ENCODE data around the gene TUBAL3. TPM values are rescaled to one million over a fixed set of nuclear protein-coding genes. Genes with fewer than 3 reads are reported as not detected.
"Not testable (repeated sequence)": the region's sequence is repeated elsewhere in the genome, so short reads cannot be mapped to it uniquely, and the experiment has no call there.

The TUBAL3 gene
- total and polyA plus RNA-seq, 12 donors: not detected

DNA sequence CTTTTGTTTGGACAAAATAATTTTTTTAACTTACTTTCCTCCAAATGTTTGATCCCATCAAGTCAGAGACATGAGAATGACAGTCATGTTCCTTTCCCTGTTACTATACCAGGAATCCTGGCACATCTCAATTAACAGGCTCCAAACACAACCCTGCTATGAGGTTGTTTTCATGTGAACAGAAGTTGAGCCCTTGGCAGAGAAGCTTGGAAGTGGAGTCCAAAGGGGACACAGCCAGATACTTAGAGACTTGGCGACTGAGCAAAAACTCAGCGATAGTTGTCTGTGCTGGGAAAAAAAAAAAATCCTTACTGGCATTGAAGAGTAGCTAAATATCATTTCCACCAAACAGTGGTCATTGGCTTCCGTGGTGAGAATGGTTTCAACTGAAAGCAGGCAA is 12.8 kb downstream of the TUBAL3 start:
- Histone ChIP-seq H3K9me3 (replicated peaks in 1 of 3) (peaks cover 0 to 18% (median 12%) of the 10 kb centered on the region in 3 donors), H3K4me1 (replicated peaks in 1 of 2) (no peaks in the 10 kb centered on the region), H3K27me3 (no peaks in the 10 kb centered on the region), H3K36me3 (replicated peaks in 1 of 2) (no peaks in the 10 kb centered on the region), H3K27ac (no peak overlapping the region), H3K4me3 (no peak overlapping the region)
- WGBS, 4 donors: 86 to 94% (median 88%) methylated on average over 3 of the region's 3 CpGs
- intact Hi-C loops (cut with DNase I): no loop called here
- DNase-seq: no peak
- no peak for TF ChIP-seq POLR2A (IDR thresholded peaks at IDR 0.05)
- no peak for TF ChIP-seq CTCF (IDR thresholded peaks at IDR 0.05)

DNA sequence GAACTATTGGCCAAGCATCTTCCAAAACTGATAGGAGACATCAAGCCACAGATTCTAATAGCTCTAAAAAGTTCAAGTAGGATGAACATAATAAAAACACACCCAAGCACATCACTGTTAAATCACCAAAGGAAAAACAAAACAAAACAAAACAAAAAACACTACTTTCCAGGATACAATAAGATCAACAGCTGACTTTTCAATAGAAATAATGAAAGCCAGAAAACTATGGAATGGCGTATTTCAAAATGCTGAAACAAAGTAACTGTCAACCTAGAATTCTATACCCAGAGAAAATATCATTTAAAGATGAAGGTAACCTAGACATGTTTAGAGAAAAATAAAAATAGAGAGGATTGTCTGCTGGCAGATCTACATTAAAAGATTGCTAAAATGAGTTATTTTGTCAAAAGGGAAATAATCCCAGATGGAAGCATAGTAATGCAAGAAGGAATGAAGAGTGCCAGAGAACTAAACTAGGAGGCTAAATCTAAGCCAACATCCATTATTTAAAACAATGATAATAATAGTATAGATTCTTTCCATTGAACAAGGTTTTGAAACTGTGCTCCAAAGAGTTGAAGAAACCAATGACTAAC is 13.9 kb downstream of the TUBAL3 start:
- Histone ChIP-seq H3K36me3 (replicated peaks in 1 of 2) (no peaks in the 10 kb centered on the region), H3K27ac (no peak overlapping the region), H3K9me3 (replicated peaks in 1 of 3) (peaks cover 0 to 18% (median 12%) of the 10 kb centered on the region in 3 donors), H3K27me3 (no peaks in the 10 kb centered on the region), H3K4me3 (no peak overlapping the region), H3K4me1 (replicated peaks in 1 of 2) (no peaks in the 10 kb centered on the region)
- 81 to 94% (median 89%) methylated on average over 1 of the region's 1 CpG for WGBS, 4 donors
- TF ChIP-seq CTCF (IDR thresholded peaks at IDR 0.05): no peak
- DNase-seq: no peak
- intact Hi-C loops (cut with DNase I): no loop called here

- no peak for TF ChIP-seq CTCF (IDR thresholded peaks at IDR 0.05)
- TF ChIP-seq POLR2A (IDR thresholded peaks at IDR 0.05): no peak
- no peaks in the 10 kb centered on the region for H3K4me1 ChIP-seq (replicated peaks in 1 of 2)
- no peaks in the 10 kb centered on the region for H3K36me3 ChIP-seq (replicated peaks in 1 of 2)
- DNase-seq: no peak
- no peaks in the 10 kb centered on the region for H3K27me3 ChIP-seq
- no peak overlapping the region for H3K27ac ChIP-seq
- intact Hi-C loops (cut with DNase I): loop anchor here in 1 of 2 donors (10.0 kb wide), 1 partner anchor 542 kb away; no protein-coding TSS in a partner anchor
- WGBS, 4 donors: 76 to 82% (median 80%) methylated on average over 5 of the region's 5 CpGs
- peaks cover 0 to 18% (median 12%) of the 10 kb centered on the region in 3 donors for H3K9me3 ChIP-seq (replicated peaks in 1 of 3)
- H3K4me3 ChIP-seq: no peak overlapping the region
Observed at GRCh38 chr10:5387169-5387568, 17.5 kb downstream of the TUBAL3 start.

- H3K27me3 ChIP-seq: no peaks in the 10 kb centered on the region
- no peak overlapping the region for H3K27ac ChIP-seq
- intact Hi-C loops (cut with DNase I): loop anchor here in 1 of 2 donors (10.0 kb wide), 1 partner anchor 540 kb away; no protein-coding TSS in a partner anchor
- H3K4me1 ChIP-seq (replicated peaks in 1 of 2): no peaks in the 10 kb centered on the region
- H3K36me3 ChIP-seq (replicated peaks in 1 of 2): no peaks in the 10 kb centered on the region
- H3K4me3 ChIP-seq: no peak overlapping the region
- no peak for TF ChIP-seq POLR2A (IDR thresholded peaks at IDR 0.05)
- no peak for DNase-seq
- peaks cover 0 to 9% (median 0%) of the 10 kb centered on the region in 3 donors for H3K9me3 ChIP-seq (replicated peaks in 1 of 3)
- WGBS, 4 donors: 60 to 84% (median 82%) methylated on average over 2 of the region's 2 CpGs
Observed at GRCh38 chr10:5385224-5385623, 19.4 kb downstream of the TUBAL3 start.

- Histone ChIP-seq H3K27me3 (no peaks in the 10 kb centered on the region), H3K4me1 (replicated peaks in 1 of 2) (no peaks in the 10 kb centered on the region), H3K27ac (no peak overlapping the region), H3K4me3 (no peak overlapping the region), H3K36me3 (replicated peaks in 1 of 2) (no peaks in the 10 kb centered on the region), H3K9me3 (replicated peaks in 1 of 3) (no peaks in the 10 kb centered on the region)
- TF ChIP-seq CTCF (IDR thresholded peaks at IDR 0.05): no peak
- TF ChIP-seq POLR2A (IDR thresholded peaks at IDR 0.05): no peak
- no peak for DNase-seq
- 91 to 100% (median 97%) methylated on average over 1 to 2 of the region's 2 CpGs for WGBS, 4 donors
- intact Hi-C loops (cut with DNase I): loop anchor here in 1 of 2 donors (10.0 kb wide), 1 partner anchor 536 kb away; no protein-coding TSS in a partner anchor
Observed at GRCh38 chr10:5381187-5381586, 23.4 kb downstream of the TUBAL3 start.

GRCh38 chr10:5380395-5380794 is 24.2 kb downstream of the TUBAL3 start:
- not testable (repeated sequence) for DNase-seq; H3K9me3 ChIP-seq (replicated peaks in 1 of 3); H3K36me3 ChIP-seq (replicated peaks in 1 of 2); H3K4me3 ChIP-seq; H3K27me3 ChIP-seq; H3K27ac ChIP-seq; H3K4me1 ChIP-seq (replicated peaks in 1 of 2)
- intact Hi-C loops (cut with DNase I): loop anchor here in 1 of 2 donors (10.0 kb wide), 1 partner anchor 536 kb away; no protein-coding TSS in a partner anchor
- WGBS, 4 donors: 88 to 93% (median 90%) methylated on average over 12 of the region's 12 CpGs

GRCh38 chr10:5379202-5379601 is 25.4 kb downstream of the TUBAL3 start:
- not testable (repeated sequence) for H3K36me3 ChIP-seq (replicated peaks in 1 of 2); DNase-seq
- WGBS, 4 donors: 83 to 92% (median 88%) methylated on average over 5 of the region's 5 CpGs

More at GRCh38 chr10:5379202-5379601, 25.4 kb downstream of the TUBAL3 start:
- intact Hi-C loops (cut with DNase I); H3K4me3 ChIP-seq; H3K4me1 ChIP-seq (replicated peaks in 1 of 2); H3K9me3 ChIP-seq (replicated peaks in 1 of 3); H3K27me3 ChIP-seq; H3K27ac ChIP-seq: not testable (repeated sequence)

All from adrenal gland (tissue), 12 donors.